IMR-90 (cell line): ENCODE data around the gene LHFPL3. TPM values are rescaled to one million over a fixed set of nuclear protein-coding genes. Genes with fewer than 3 reads are reported as not detected.

Source experiments
- ATAC-seq: fragments of 200-7000 bp; cut with Tn5 transposase; 2 replicates; pipeline ENCODE4 v1.9.1; 2020; ENCODE audit warnings: low read depth, mild to moderate bottlenecking, moderate library complexity
- BruUV-seq: library from RNA; stranded (reverse); fragments of 400-500 nt; replicated peaks from 2 replicates; lab custom pipeline; 2021; lab: Mats Ljungman, UMichigan
- CTCF ChIA-PET: fragments of 300-600 bp; formaldehyde crosslinking; extraction: SDS; loops from one replicate; lab custom pipeline; 2021; ENCODE audit warnings: antibody characterized with exemption; lab: Yijun Ruan, JAX
- POLR2A ChIA-PET: fragments of 300-600 bp; sonication (Branson Sonifier 250); formaldehyde crosslinking; loops from one replicate; lab custom pipeline; 2022; ENCODE audit warnings: antibody characterized with exemption; ENCODE audit not compliant: unreplicated experiment; lab: Charles Lee
- DNase-seq: peaks from one replicate; pipeline ENCODE4 v3.0.0; 2013
- H2AFZ ChIP-seq: replicated peaks from 2 replicates; pipeline ENCODE3; 2013; ENCODE audit warnings: low read length, mild to moderate bottlenecking; ENCODE audit not compliant: poor library complexity
- H2AK5ac ChIP-seq: 2 replicates; pipeline ENCODE4 v1.6.1; 2013; ENCODE audit warnings: low read depth, low read length, inconsistent platforms
- H2AK9ac ChIP-seq: replicated peaks from 2 replicates; pipeline ENCODE3; 2013; ENCODE audit warnings: mild to moderate bottlenecking, low read depth, low read length, moderate library complexity; ENCODE audit not compliant: poor library complexity
- H2BK120ac ChIP-seq: 2 replicates; pipeline ENCODE4 v1.6.1; 2013; ENCODE audit warnings: low read depth, low read length, inconsistent platforms
- H2BK15ac ChIP-seq: 3 replicates; pipeline ENCODE4 v1.6.1; 2013; ENCODE audit warnings: low read depth, low read length, inconsistent platforms
- H2BK20ac ChIP-seq: 2 replicates; pipeline ENCODE4 v1.6.1; 2013; ENCODE audit warnings: low read depth, mild to moderate bottlenecking, inconsistent platforms, low read length, moderate library complexity
- H2BK5ac ChIP-seq: 2 replicates; pipeline ENCODE4 v1.6.1; 2013; ENCODE audit warnings: mild to moderate bottlenecking, low read depth, low read length, inconsistent platforms; ENCODE audit not compliant: poor library complexity, severe bottlenecking
- H3K14ac ChIP-seq: replicated peaks from 2 replicates; pipeline ENCODE4 v1.6.1; 2013; ENCODE audit warnings: low read depth, low read length, inconsistent platforms
- H3K18ac ChIP-seq: 2 replicates; pipeline ENCODE4 v1.6.1; 2013; ENCODE audit warnings: low read depth, low read length, control low read depth
- H3K23ac ChIP-seq: 2 replicates; pipeline ENCODE4 v1.6.1; 2013; ENCODE audit warnings: low read depth, low read length, inconsistent platforms
- H3K27ac ChIP-seq: 2 replicates; pipeline ENCODE4 v1.5.1; 2013; ENCODE audit warnings: mild to moderate bottlenecking, control low read depth, low read length; ENCODE audit not compliant: insufficient read depth
- H3K27me3 ChIP-seq: 2 replicates; pipeline ENCODE4 v1.6.1; 2013; ENCODE audit warnings: low read length; ENCODE audit not compliant: control insufficient read depth, insufficient read depth
- H3K36me3 ChIP-seq: 2 replicates; pipeline ENCODE4 v1.6.1; 2013; ENCODE audit warnings: low read length, mixed read lengths; ENCODE audit not compliant: control insufficient read depth, insufficient read depth
- H3K4ac ChIP-seq: 2 replicates; pipeline ENCODE4 v1.6.1; 2013; ENCODE audit warnings: low read depth, low read length, inconsistent platforms
- H3K4me1 ChIP-seq: 2 replicates; pipeline ENCODE4 v1.6.1; 2013; ENCODE audit warnings: low read length, mixed read lengths; ENCODE audit not compliant: control insufficient read depth, insufficient read depth
- H3K4me2 ChIP-seq: 2 replicates; pipeline ENCODE4 v1.6.1; 2013; ENCODE audit warnings: low read depth, mild to moderate bottlenecking, control low read depth, low read length, moderate library complexity
- H3K4me3 ChIP-seq: 2 replicates; pipeline ENCODE4 v1.5.1; 2013; ENCODE audit warnings: low read depth, mild to moderate bottlenecking, control low read depth, low read length, moderate library complexity; ENCODE audit not compliant: insufficient read depth
- H3K56ac ChIP-seq: 2 replicates; pipeline ENCODE4 v1.6.1; 2013; ENCODE audit warnings: low read length, inconsistent platforms; ENCODE audit not compliant: insufficient read depth; ENCODE audit errors: extremely low read depth
- H3K79me1 ChIP-seq, 2 experiments: 2 replicates each; pipeline ENCODE4 v1.6.1; 2013; ENCODE audit warnings: low read length in 2 of 2, inconsistent platforms in 1 of 2, low read depth in 1 of 2
- H3K9ac ChIP-seq: 2 replicates; pipeline ENCODE4 v1.6.1; 2013; ENCODE audit warnings: low read depth, low read length, control low read depth
- H3K9me1 ChIP-seq: 2 replicates; pipeline ENCODE4 v1.6.1; 2013; ENCODE audit warnings: low read length, inconsistent platforms; ENCODE audit not compliant: insufficient read depth
- H3K9me3 ChIP-seq: 2 replicates; pipeline ENCODE4 v1.6.1; 2013; ENCODE audit warnings: low read length; ENCODE audit not compliant: control insufficient read depth, insufficient read depth
- H4K20me1 ChIP-seq: 2 replicates; pipeline ENCODE4 v1.6.1; 2013; ENCODE audit warnings: low read length, inconsistent platforms; ENCODE audit not compliant: insufficient read depth
- H4K5ac ChIP-seq: 2 replicates; pipeline ENCODE4 v1.6.1; 2013; ENCODE audit warnings: mild to moderate bottlenecking, low read depth, low read length, control low read depth
- H4K8ac ChIP-seq, 2 experiments: 2 replicates each; pipeline ENCODE4 v1.6.1; 2013; ENCODE audit warnings: low read depth in 2 of 2, low read length in 2 of 2, control low read depth in 1 of 2, inconsistent platforms in 1 of 2
- H4K91ac ChIP-seq: 2 replicates; pipeline ENCODE4 v1.6.1; 2013; ENCODE audit warnings: low read depth, low read length, inconsistent platforms; ENCODE audit not compliant: insufficient read depth
- BHLHE40 ChIP-seq: fragments of 150-350 bp; IDR thresholded peaks from 2 replicates; pipeline ENCODE4 v1.6.1; 2016; ENCODE audit warnings: mild to moderate bottlenecking, low read depth, low read length
- CEBPB ChIP-seq: IDR thresholded peaks from 2 replicates; pipeline ENCODE4 v1.6.1; 2012; ENCODE audit warnings: low read depth, low read length, improper control_type of control experiment
- CHD1 ChIP-seq: IDR thresholded peaks from 2 replicates; pipeline ENCODE4 v1.6.1; 2012; ENCODE audit warnings: low read depth, low read length, improper control_type of control experiment
- FOS ChIP-seq: fragments of 150-350 bp; IDR thresholded peaks from 2 replicates; pipeline ENCODE4 v1.6.1; 2016; ENCODE audit warnings: low read depth, low read length
- MAFK ChIP-seq: IDR thresholded peaks from 2 replicates; pipeline ENCODE4 v1.6.1; 2012; ENCODE audit warnings: low read depth, low read length, improper control_type of control experiment
- MAZ ChIP-seq: IDR thresholded peaks from 2 replicates; pipeline ENCODE4 v1.6.1; 2012; ENCODE audit warnings: low read depth, mild to moderate bottlenecking, low read length, improper control_type of control experiment, moderate library complexity, borderline replicate concordance
- MXI1 ChIP-seq: IDR thresholded peaks from 2 replicates; pipeline ENCODE4 v1.6.1; 2012; ENCODE audit warnings: low read depth, mild to moderate bottlenecking, low read length, moderate library complexity, borderline replicate concordance
- NFE2L2 ChIP-seq: fragments of 150-350 bp; IDR thresholded peaks from 2 replicates; pipeline ENCODE4 v1.6.1; 2016; ENCODE audit warnings: low read depth, mild to moderate bottlenecking, low read length
- POLR2A ChIP-seq: IDR thresholded peaks from 2 replicates; pipeline ENCODE4 v1.6.1; 2012; ENCODE audit warnings: mild to moderate bottlenecking, low read depth, low read length
- RAD21 ChIP-seq: IDR thresholded peaks from 2 replicates; pipeline ENCODE4 v1.6.1; 2012; ENCODE audit warnings: low read length, improper control_type of control experiment
- RCOR1 ChIP-seq: IDR thresholded peaks from 2 replicates; pipeline ENCODE4 v1.6.1; 2012; ENCODE audit warnings: mild to moderate bottlenecking, low read length, improper control_type of control experiment; ENCODE audit not compliant: insufficient replicate concordance
- RFX5 ChIP-seq: IDR thresholded peaks from 2 replicates; pipeline ENCODE4 v1.8.0; 2012; ENCODE audit warnings: low read depth, mild to moderate bottlenecking, low read length, moderate library complexity
- SMC3 ChIP-seq: fragments of 150-350 bp; IDR thresholded peaks from 2 replicates; pipeline ENCODE4 v1.6.1; 2016; ENCODE audit warnings: low read depth, mild to moderate bottlenecking, antibody characterized with exemption, low read length, moderate library complexity
- WGBS, 2 experiments: methylation state at CpG; one replicate each; pipeline versions ENCODE4 v1.1.5 to v1.1.7; 2013; ENCODE audit warnings: missing lambda C conversion rate in 2 of 2; ENCODE audit not compliant: insufficient read length in 1 of 2; ENCODE audit errors: extremely low coverage in 2 of 2; 5-methylcytosine and 5-hydroxymethylcytosine counted together
- dilution Hi-C: fragments of 300-500 bp; cut with HindIII; formaldehyde crosslinking; loops from one replicate; pipeline ENCODE4 v1.14.3; 2018; ENCODE audit warnings: low sequenced_read_pairs; ENCODE audit not compliant: unreplicated experiment
- in situ Hi-C: fragments of 300-500 bp; cut with MboI; formaldehyde crosslinking; loops from 3 replicates; pipeline ENCODE4 v1.14.3; 2019; ENCODE audit warnings: low sequenced_read_pairs, inconsistent platforms, mixed read lengths
- intact Hi-C: fragments of 100-400 bp; cut with micrococcal nuclease; formaldehyde crosslinking; loops from 2 replicates; pipeline ENCODE4 v1.10.0; 2022
- polyA plus RNA-seq, 3 experiments: library from polyadenylated mRNA; depleted of rRNA; stranded (reverse); fragments of >200 nt; gene quantifications; 2 replicates each; pipeline ENCODE4 v1.2.3, GENCODE V29; 2012; ENCODE audit warnings: low replicate concordance in 1 of 3
- total RNA-seq: library from RNA; depleted of rRNA; stranded (reverse); fragments of >200 nt; gene quantifications from 2 replicates; pipeline ENCODE4 v1.2.3, GENCODE V29; 2012
- TF ChIP-seq, protein P1 (sequence below): conservative IDR thresholded peaks from 2 replicates; pipeline ENCODE4 v1.5.1; 2012; ENCODE audit warnings: mild to moderate bottlenecking, low read depth, low read length, improper control_type of control experiment
- TF ChIP-seq, protein P2 (sequence below): fragments of 150-350 bp; IDR thresholded peaks from 2 replicates; pipeline ENCODE4 v1.6.1; 2017; ENCODE audit warnings: mild to moderate bottlenecking, antibody characterized with exemption, low read length, low read depth
- TF ChIP-seq, protein P3 (sequence below): fragments of 150-350 bp; IDR thresholded peaks from 2 replicates; pipeline ENCODE4 v1.6.1; 2016; ENCODE audit warnings: low read depth, mild to moderate bottlenecking, low read length, moderate library complexity, borderline replicate concordance

Gene LHFPL3
- total and polyA plus RNA-seq, 2 of the 4 experiments (the other 2 are of a cell fraction): not detected

DNA sequence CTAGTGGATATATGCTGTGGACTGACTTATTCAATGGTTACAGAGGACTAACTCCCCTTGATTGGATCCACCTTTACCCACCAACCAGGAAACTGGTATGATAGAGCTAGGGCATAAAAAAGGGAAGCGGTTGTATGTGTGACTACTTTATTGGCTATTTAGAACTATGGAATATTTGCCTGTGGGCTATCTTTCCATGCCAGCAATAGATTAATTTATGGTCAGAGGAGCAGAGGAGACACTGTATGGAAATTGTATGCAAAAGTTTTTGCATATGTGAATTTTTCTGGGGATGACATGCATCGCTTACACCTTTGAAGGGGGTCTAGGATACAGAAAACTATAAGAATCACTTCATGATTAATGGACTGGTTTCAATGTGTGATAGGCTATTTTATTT is 105.7 kb downstream of the LHFPL3 start:
- dilution Hi-C loops (no loop called here), in situ Hi-C loops (no loop called here), intact Hi-C loops (no loop called here)
- Histone ChIP-seq H3K4me1 (no peaks in the 10 kb centered on the region), H3K18ac (no peak overlapping the region), H2AK5ac (no peak overlapping the region), H4K5ac (no peak overlapping the region), H3K56ac (no peak overlapping the region), H3K23ac (no peak overlapping the region), H2BK15ac (no peak overlapping the region), H3K4ac (no peak overlapping the region), H2AFZ (no peak overlapping the region), H3K36me3 (no peaks in the 10 kb centered on the region), H2BK20ac (no peak overlapping the region), H3K4me3 (no peak overlapping the region), H4K20me1 (no peaks in the 10 kb centered on the region), H2BK5ac (no peak overlapping the region), H3K9ac (no peak overlapping the region), H3K79me1 (no peaks in the 10 kb centered on the region), H3K9me1 (no peaks in the 10 kb centered on the region), H3K27ac (no peak overlapping the region), H3K9me3 (no peaks in the 10 kb centered on the region), H2AK9ac (no peak overlapping the region), H3K14ac (no peak overlapping the region), H4K91ac (no peak overlapping the region), H3K27me3 (no peaks in the 10 kb centered on the region), H2BK120ac (no peak overlapping the region), H4K8ac (no peak overlapping the region), H3K4me2 (no peak overlapping the region)
- no TSS peak for BruUV-seq
- DNase-seq: no peak
- no CpG with 5 or more reads among the region's 2 CpGs for WGBS, 2 experiments
- ChIA-PET POLR2A (no interaction called here), CTCF (no interaction called here)
- TF ChIP-seq, protein P1, sequence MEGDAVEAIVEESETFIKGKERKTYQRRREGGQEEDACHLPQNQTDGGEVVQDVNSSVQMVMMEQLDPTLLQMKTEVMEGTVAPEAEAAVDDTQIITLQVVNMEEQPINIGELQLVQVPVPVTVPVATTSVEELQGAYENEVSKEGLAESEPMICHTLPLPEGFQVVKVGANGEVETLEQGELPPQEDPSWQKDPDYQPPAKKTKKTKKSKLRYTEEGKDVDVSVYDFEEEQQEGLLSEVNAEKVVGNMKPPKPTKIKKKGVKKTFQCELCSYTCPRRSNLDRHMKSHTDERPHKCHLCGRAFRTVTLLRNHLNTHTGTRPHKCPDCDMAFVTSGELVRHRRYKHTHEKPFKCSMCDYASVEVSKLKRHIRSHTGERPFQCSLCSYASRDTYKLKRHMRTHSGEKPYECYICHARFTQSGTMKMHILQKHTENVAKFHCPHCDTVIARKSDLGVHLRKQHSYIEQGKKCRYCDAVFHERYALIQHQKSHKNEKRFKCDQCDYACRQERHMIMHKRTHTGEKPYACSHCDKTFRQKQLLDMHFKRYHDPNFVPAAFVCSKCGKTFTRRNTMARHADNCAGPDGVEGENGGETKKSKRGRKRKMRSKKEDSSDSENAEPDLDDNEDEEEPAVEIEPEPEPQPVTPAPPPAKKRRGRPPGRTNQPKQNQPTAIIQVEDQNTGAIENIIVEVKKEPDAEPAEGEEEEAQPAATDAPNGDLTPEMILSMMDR: no peak
- TF ChIP-seq MAFK (no peak), CEBPB (no peak), RCOR1 (no peak), SMC3 (no peak), POLR2A (no peak), MAZ (no peak), MXI1 (no peak), RFX5 (no peak), CHD1 (no peak), FOS (no peak), RAD21 (no peak), NFE2L2 (no peak), BHLHE40 (no peak)
- TF ChIP-seq, protein P2, sequence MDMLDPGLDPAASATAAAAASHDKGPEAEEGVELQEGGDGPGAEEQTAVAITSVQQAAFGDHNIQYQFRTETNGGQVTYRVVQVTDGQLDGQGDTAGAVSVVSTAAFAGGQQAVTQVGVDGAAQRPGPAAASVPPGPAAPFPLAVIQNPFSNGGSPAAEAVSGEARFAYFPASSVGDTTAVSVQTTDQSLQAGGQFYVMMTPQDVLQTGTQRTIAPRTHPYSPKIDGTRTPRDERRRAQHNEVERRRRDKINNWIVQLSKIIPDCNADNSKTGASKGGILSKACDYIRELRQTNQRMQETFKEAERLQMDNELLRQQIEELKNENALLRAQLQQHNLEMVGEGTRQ: no peak
- TF ChIP-seq, protein P3, sequence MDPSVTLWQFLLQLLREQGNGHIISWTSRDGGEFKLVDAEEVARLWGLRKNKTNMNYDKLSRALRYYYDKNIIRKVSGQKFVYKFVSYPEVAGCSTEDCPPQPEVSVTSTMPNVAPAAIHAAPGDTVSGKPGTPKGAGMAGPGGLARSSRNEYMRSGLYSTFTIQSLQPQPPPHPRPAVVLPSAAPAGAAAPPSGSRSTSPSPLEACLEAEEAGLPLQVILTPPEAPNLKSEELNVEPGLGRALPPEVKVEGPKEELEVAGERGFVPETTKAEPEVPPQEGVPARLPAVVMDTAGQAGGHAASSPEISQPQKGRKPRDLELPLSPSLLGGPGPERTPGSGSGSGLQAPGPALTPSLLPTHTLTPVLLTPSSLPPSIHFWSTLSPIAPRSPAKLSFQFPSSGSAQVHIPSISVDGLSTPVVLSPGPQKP: no peak
- ATAC-seq: no peak
